ENCODE measurements around the gene FCN3.
A peak's percentile ranks its signal among the peaks of the same experiment; 100 is the strongest.
"Not testable (repeated sequence)": the region's sequence is repeated elsewhere in the genome, so short reads cannot be mapped to it uniquely, and the experiment has no call there.

Gene FCN3

GRCh38 chr1:27374362-27375086 is at the start of gene FCN3:
Gene FCN3 (minus strand): TSS chr1:27374824. CDS start chr1:27374818, 6 bp downstream.
- DNase-seq = no peak

- DNase-seq = no peak
Measured at GRCh38 chr1:27423709-27424108, 49.1 kb upstream of the FCN3 start.

DNA sequence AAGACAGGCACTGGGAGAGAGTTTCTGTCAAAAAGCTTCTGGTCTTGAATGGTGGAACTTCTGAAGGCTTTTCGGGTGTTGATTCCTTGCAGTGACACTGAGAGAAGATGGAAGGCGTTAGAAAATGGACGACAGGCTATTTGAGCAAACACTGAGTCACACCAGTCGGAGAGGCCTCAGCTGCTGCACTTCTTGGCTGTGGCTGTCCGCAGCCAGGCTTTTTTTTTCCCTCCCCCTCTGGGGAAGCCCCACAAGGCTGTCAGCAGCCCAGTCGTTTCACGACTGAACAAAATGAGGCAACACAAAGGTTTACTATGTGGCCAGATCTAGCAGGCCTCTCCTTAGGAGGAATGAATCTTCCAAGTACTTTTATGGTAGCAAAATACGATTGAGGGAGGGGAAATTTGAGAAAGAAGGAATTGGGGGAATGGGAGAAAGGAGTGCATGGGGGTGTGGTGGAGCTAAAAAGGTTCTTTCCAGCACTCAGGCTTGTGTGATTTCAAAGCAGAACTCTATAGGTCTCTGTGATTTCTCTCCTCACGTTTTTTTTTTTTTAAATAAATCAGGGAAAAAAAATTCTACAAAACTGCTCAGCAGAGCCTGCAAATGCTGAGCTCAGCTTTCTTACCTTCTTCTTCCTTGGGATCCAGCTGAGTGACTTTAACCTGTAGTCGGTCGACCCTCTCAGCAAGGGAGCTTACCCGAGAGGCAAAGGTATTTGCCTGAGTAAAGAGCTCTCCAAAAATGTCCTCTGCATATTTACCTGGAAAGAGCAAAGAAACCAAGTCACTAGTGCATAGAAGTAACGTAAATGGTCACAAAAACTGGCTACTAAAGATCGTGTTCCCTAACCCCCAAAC is 43.9 kb upstream of the FCN3 start:
- no peak for DNase-seq

- DNase-seq = no peak
Measured at GRCh38 chr1:27417713-27418112, 43.1 kb upstream of the FCN3 start.

DNA sequence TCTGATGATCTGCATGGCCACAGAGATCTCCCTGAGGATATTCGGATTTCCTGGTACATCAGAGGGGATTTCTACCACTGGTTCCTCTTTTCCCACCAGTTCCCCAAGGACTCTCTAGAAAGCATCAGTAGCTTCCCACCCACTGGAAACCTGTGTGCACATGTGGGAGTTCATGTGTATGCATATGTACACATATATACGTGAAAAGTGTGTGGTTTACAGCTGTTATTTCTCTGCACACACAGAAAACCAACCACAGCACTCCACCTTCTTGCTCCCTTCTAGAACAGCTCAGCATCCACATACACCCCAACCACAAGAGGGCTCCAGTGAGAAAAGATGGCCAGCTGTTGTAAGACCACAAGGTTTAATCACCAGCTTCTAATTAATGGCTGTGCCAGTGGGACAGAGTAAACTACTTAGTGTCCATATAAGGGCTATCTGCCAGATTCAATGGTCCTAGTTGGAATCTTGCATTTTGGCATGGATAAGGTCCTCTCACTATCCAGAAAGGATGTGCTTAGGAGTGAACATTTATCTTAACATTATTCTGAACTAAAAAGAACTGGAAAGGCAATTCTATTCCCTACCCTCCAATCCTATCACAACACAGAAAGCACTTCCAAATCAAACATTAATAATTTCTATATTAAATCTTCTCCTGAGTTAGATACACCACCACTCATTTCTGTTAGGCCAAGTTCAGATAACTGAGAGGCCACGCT is 41.9 kb upstream of the FCN3 start:
- DNase-seq = peak; percentile 30

DNA sequence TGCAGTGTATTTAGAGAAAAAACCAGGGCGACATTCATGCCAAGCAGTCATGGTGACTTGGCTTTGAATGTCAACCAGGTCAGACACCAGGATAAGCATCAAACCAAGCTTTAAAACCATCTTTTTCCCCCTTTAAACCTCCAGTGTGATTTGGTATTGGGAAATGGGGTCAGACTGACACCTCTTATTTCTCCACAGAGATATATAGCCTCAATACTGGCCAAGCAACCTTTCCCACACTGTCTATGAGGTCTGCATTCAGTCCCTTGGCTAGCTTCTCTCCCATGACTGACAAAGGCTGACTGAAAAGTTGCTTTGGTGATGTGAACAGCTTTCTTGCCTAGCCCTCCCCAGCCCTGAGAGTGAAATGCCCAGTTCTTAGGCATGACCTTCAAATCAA is 39.5 kb upstream of the FCN3 start:
- no peak for DNase-seq

DNA sequence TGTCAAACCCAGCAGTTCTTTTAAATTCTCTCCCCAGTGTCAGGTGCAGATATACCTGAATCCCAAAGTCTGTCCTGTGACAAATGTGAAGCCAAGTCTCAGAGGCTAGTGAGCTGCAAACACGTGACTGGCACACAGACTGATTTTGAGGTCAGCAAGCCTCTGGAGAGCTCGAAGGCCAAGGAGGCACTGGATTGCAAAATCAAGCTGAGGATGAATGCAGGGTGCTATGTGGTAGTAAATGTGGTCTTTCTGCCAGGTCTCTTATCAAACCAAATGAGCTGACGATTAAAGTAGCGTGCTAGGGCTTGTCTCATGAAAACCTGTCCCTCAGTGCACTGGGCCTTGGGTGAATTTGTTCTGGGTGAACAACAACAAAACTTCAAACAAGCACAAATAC is 38.4 kb upstream of the FCN3 start:
- no peak for DNase-seq

DNA sequence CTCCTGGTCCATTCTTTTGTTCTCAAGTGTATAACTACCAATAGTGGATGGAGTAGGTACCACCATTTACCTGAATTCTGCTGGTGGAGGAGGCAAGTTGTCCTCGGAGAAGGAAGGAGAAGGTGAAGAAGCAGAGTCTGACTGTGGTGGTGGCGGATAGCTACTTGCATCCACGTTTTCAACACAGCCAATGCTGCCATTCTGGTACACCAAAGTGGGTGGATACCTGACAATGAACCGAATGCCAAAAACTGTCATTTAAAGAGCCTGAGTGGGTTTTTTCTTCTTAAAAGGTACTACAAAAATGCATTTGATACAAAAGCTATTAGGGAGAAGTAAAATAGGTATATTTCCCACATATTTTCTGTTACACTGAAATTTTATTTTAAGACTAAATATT is 37.9 kb upstream of the FCN3 start:
- no peak for DNase-seq

GRCh38 chr1:27410709-27411108 is 36.1 kb upstream of the FCN3 start:
- no peak for DNase-seq

- DNase-seq = no peak
Measured at GRCh38 chr1:27409669-27410068, 35.0 kb upstream of the FCN3 start.

DNA sequence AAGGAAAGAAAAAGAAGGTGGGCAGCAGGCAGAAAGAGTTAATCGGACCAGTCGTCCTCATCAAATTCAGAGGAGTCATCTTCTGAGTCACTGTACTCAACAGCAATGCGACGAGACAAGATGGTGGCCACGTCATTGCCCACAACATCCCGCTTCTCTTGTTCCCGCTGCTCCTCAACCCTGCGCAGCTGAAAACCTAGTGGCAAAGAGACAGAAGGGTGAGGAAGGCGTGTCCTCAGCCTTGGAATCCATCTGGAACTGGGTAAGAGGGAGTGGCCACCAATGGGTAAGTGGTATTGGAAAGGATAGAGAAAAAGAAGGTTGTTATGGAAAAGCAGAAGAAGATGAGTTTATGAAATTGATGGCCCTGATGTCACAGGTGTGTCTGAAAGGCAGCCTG is 33.5 kb upstream of the FCN3 start:
- DNase-seq = no peak

GRCh38 chr1:27406791-27407190 is 32.2 kb upstream of the FCN3 start:
- not testable (repeated sequence) for DNase-seq

DNA sequence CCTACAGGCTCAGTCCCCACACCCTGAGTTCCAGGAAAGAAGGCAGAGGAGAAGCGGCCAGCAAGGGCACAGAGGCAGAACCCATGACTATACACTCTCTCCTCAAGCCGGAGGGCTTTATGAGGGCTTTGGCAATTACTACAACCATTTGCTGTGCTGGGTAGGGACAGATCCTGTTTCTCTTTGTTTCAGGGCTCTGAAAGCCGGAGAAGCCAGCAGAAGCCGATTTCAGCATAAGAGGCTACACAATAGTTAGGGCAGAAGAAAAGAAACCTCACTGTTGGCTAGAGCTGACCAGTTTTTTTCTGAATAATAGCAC is 31.7 kb upstream of the FCN3 start:
- no peak for DNase-seq

DNA sequence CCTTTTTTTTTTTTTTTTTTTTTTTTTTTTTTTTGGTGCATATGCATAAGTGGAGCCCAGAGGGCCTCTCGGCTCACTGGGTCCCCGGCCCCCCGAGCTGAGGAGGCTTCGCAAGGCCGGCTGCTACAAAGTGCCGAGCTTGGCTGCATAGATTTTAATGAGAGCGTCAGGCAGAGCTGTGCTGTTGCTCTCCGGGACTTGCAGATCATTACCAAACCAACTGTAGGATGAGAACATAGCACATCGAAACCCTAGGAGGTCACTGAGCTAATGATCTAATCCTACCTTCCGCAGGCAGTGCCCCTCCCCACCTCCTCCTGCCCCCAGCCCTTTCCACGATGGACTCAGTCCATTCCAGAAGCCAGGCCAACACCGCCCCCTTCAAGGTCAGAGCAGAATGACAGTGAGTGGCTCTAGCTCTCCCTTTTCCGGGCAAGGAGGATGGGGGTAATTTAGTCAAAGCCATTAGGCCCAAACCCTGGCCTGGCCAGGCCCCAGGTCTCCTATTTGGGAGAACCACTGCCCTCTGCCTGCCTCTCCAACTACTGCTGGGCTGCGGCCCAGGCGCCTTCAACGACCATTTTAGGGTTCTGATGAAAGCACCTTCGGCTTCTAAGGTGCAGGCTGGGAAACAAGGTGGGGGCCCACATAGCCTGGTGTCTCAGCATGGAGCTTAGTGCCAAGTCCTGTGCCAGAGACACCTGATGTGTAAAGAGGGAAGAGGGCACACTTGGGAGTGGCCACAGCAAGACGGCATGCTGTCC is 31.2 kb upstream of the FCN3 start:
- not testable (repeated sequence) for DNase-seq

DNA sequence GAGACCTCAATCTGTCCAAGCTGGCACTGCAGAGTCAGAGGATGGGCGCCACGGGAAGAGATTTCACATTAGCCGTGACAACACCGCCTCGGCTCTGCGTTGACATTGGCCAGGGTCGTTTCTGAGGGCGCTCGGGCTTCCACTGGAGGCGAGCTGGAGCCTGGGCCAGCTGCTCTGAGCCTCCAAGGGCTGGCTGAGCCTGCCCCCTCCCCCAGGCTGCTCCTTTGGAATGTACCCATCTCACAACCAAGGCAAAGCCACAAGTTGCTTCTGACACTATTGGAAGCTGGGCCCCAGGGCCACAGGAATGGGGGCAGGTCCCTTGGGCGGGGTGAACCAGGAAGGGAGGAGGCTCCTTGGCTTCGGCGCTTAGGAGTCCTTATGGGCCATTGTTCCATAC is 30.4 kb upstream of the FCN3 start:
- DNase-seq = no peak

DNA sequence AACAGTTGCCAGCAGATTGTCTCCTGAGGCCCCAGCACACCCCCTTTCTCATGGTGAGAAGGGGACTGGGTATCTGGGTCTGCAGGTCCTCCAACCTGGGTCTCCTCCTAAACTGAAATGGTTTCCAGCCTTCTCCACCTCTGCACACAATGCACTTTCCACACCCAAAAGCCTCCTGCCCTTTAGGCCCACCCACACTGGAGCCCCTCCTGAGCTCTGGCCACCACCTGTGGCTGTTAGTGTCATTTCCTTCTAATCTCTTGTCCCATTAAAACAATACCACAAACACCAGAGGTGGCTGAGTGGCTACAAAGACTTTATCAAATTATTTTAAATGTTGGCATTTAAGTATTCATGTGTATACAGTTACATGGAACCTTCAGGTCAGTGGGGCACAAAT is 29.3 kb upstream of the FCN3 start:
- DNase-seq = no peak

- DNase-seq = no peak
Measured at GRCh38 chr1:27403065-27403726, 28.6 kb upstream of the FCN3 start.

- DNase-seq = no peak
Measured at GRCh38 chr1:27402349-27402754, 27.7 kb upstream of the FCN3 start.

DNA sequence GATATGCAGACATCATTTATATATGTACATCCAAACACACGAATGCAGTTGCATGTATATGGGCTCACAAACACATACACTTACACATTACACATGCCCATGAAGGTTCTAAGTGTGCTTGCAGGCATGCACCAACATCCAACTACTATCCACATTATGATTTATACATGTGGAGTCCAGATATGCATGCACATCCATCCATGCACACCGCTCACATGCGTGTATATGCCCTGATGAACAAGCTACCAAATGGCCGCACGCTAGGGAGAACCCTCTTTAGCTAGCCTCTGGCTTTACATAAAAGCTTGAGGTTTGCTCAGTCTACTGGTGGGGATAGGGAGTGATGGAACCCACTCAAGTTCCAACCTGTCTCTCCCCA is 26.3 kb upstream of the FCN3 start:
- no peak for DNase-seq

DNA sequence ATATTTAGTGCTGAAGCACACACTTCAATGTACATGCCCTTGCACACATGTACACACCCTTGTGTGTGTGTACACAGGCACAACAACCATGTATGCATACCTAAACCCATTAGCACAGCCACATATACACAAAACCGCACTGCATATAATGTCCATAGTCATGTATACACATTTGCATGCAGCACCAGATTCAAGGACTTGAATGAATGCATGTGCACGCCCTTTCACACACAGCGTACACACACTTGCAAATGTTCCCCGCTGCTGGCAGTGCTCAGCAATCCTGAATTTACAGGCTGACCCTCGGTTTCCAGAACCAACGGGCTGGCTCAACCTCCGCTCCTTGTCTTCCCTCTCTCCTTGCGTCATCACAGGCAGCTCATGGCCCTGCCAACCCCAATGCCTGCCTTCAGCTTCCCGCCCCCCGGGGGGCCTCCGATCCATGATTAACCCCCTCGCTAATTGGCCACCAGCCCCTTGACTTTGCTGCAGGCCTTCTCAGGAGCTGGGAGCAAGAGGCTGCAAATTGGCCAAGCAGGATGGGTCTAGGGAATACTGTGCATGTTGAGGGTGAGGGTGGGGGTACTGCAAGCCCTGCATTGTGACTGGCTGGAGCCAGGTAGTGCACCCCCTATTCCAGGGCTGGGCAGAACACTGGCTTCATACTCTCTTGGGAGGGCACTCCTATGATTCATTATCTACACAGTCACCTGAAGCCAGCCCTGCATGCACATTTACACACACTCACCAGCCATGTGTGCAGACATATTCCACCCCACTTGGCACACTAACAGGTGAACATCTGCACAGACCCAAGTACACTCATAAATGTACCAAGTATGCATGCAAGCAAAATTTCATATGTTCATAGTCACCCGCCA is 25.7 kb upstream of the FCN3 start:
- DNase-seq = no peak

DNA sequence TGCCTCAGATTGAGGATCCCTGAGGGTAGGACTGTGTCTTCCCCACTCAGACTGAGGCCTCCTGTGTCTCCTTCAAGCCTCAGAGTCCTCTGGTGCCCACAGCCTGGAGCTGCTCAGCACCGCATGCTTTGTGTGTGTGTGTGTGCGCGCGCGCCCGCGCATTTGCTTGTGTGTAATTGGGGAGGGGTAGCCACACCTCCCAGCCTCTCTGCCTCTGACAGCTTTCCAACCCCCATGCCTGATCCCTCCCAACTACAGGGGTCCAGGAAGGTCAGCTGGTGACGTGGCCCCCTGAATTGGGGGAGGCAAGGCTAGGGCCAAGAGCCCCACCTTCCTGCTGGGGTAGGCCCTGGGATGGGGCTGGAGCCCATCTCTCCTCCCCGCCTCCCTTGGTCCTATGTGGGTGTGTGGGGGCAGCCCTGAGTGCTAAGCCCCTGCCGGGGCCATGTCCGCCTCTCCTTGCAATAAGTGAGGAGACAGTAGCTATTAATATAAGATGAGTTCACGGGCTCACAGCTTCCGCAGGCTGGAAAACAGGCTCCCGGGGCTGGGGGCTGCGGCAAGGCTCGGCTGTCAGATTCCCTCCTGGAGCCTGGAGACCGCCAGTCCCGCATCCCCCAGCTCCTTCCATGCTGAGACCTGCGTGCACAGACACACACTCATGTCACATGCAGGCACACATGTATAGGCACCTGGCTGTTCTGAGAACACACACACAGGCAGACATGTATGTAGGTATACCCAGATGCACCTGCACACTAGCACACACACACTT is 24.8 kb upstream of the FCN3 start:
- DNase-seq = no peak
